Measurements from ENCODE around the gene FRS3.
A peak's percentile ranks its signal among the peaks of the same experiment; 100 is the strongest.

Gene FRS3

DNA sequence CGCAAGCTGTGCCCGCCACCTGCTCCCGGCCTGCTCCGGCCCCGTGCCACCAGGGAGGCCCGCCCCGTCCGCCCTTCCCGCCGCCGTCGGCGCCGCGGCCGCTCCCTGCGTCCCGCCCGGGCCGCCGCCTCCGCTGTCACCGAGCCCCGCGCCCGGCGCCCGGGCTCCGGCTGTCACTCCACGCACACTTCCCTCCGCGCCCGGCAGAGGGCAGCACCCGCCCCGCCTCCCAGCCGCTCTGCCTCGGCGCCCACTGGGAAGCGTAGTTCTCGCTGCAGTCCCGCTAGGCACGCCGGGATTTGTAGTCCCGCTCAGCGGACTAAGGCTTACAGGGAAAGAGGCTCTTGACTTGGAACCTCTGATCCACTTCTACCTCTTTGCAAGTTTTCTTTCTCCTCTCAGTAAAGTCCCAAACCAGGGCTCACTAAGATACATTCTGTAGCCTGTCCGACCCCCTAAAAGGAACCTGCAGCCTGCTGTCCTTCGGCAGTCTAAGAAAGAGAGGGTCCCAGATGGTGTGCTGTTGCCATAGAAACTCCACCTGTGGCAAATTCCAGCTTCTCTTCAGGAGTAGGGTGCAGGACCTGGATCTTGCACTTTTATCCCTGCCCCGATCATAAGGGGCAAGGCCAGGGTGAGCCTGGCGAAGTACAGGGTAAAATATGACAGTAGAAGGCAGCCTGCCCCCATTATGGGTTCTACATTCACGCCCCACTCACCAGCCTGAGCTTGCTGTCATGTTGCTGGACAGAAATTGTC lies 44.1 kb downstream of the FRS3 start, which contains the start of gene TFEB:
TSS of gene TFEB (minus strand) at position 182 of the 759 bp plus-strand sequence. CDS start 44,395 bp downstream, outside the sequence.
- no peak for TF ChIP-seq ZNF274 (IDR thresholded peaks at IDR 0.05; ENCODE audit: low read depth, low read length)
- H3K4me3 ChIP-seq (ENCODE audit: low read length), result peak within 1 kb of the TSS; percentile 69

DNA sequence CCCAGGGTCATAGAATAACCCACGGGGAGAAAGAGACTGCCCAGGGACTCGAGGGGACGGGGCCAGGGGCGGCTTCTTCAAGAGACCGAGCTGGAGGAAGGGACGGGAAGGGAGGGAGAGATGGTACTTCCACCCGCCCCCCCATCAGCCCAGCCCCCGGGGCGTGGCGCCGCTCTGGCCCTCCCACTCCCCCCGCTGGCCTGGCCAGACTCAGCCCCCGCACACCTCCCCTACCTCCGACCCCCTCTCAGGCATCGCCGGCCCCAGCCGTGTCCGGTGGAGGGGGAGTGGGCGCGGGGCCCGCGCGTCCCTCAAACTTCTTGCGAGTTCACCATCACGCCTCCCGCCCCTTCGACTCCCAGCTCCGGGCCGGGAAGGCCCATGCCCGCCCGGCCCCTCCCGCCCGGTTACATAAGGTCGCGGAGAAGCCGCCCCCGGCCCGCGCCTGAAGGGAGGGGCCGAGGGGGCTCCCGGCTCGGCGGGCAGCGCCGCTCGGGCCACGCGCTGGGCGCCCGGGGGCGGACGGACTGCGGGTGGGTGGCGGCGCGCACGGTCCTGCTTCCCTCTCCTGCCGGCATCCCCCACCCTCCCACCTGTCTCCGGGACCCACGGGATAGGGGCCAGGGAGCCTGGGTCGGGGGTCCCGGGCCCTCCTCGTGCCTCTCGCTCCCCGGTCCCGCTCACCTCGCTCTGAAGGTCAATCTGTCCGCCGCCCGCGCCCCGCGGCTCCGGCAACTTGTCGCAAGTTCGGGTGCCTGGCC lies 44.9 kb downstream of the FRS3 start:
- H3K4me3 ChIP-seq (ENCODE audit: low read length), result peak overlapping the region; percentile 69
- no peak for TF ChIP-seq ZNF274 (IDR thresholded peaks at IDR 0.05; ENCODE audit: low read depth, low read length)

DNA sequence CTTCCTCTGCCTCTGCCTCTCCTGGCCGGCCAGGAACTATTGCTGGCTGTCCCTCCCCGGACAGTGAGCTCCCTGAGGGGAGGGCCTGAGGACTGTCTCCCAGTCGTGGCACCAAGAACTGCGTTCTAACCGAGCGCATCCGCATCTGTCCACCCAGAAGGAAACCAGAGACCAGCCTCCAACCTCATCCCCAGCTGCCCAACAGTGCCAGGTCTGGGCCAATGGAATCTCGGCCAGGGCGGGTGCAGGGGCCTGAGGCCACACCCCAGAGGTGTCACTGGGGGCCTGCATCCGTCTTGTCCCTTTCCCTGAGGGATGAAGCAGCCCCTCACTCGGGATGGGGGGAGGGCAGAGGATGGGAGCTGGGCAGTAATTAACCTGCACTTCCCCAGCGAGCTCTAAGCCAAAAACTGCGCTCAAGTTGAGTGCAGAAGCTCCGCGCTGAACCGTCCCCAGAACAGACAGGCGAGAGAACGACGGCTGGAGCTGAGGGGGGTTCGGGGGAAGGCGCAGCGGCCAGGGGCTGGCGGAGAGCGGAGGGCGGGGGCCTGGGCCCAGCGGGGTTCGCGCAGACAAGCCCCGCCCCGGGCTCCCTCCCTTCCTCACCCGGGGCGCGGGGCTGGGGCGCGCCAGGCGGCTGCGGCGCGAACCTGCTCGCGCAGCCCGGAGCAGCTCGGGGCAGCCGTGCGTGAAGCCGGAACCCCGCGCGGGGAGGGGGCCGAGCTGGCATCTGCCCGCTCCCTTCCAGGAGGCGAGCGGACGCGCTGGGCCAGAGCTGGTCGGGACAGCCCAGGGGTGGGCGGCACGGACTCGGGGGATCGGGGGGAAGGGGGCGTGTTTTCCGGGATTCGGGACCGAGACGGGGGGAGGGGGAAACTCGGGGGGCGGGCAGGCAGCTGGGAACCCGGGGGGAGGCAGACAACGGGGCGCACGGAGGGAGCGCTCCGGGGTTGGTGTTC lies 45.7 kb downstream of the FRS3 start:
- peak overlapping the region; percentile 69 for H3K4me3 ChIP-seq (ENCODE audit: low read length)
- TF ChIP-seq ZNF274 (IDR thresholded peaks at IDR 0.05; ENCODE audit: low read depth, low read length), result no peak

DNA sequence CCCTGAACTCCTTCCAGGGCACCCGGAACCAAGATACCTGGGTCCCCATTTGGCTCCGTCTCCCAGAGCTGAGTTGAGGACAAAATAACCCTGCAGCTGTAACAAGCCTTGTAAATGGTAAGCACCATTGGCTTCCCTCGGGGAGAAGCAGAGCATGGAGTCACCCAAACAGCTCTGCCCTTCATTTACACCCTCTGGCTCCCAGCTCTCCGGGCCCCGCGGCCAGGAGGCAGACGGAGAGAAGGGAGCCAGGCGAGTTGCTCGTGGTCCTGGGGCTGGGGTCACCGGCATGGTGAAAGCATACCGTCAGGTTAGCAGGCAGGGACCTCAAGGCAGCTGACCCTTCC lies 46.4 kb downstream of the FRS3 start:
- no peak for TF ChIP-seq ZNF274 (IDR thresholded peaks at IDR 0.05; ENCODE audit: low read depth, low read length)
- peak overlapping the region; percentile 69; the same call in 1 of the 2 replicates for H3K4me3 ChIP-seq (ENCODE audit: low read length)

DNA sequence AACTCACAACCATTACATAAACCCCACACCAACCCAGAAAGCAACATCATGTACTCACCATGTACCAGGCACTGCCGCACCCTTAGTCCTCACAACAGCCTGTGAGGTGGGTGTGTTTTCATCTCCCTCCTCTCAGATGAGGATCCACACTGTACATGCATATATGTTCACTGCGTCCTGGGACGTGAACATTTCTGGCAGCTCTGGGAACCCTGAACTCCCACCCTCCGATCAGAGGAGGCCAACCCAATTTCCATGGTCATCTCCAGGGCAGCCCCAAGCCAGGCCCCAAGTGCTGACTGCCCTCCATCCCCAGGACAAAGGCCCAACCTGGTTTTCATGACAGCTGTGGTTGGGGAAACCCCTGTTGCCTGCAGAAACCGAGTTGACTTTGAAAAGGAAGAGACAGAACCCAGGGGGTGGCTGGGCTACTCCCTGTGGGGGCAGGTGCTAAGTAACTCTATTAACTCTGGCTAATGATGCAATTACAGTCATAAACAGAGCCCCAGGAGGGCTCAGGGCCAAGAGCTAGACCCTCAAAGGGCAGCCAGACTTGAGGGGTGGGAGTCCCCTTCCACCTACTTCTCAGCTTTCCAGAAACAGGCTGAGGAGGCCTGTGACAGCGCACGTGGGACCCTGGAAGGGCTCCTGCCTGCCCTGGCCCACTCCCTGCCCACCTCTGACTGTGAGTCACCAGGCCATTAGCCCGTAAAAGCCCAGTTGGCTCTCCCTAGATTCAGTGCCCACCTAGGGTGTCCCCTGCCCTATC lies 46.9 kb downstream of the FRS3 start:
- no peak for TF ChIP-seq ZNF274 (IDR thresholded peaks at IDR 0.05; ENCODE audit: low read depth, low read length)
- peak overlapping the region; percentile 69 for H3K4me3 ChIP-seq (ENCODE audit: low read length)

DNA sequence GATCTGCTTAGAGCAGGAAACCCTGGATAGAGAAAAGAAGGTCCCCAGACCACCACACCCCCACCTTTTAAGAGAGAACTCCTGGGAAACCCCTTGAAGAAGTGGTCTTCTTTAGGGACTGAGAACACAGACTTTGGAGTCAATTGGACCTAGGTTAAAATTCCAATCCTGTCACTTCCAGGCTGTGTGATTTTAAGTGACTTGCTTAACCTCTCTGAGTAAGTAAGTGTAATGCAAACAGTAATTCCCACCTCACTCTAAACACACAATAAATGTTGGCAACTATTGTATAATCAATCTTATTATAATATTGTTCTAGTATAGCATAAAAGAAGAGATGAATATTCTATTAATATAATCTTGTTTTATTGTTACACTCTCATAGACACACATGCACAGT lies 47.6 kb downstream of the FRS3 start:
- no peak for TF ChIP-seq ZNF274 (IDR thresholded peaks at IDR 0.05; ENCODE audit: low read depth, low read length)
- peak overlapping the region; percentile 69 for H3K4me3 ChIP-seq (ENCODE audit: low read length)

DNA sequence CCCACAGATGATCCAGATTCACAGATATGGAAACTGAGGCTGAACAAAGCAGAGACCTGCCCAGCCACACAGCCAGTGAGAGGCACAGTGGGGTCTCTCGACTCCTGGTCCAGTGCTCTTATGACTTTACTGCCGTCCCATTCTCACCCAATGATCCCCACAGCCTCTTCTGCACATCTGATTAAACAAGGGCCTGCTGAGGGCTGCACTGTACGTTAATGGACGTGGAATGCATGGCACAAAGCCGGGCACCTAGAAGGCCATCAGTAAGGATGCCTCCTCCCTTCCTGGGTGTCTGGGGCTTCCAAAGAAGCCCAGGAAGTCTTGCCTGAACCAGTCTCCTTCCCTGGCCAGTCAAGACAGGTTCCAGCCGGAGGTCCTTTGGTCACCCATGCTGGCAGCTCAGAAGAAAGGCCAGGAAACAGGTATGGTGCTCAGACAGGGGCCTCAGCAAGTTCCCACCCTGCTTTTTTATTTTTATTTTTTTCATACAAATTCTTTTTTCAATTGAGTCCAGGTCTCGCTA lies 48.1 kb downstream of the FRS3 start:
- no peak for TF ChIP-seq ZNF274 (IDR thresholded peaks at IDR 0.05; ENCODE audit: low read depth, low read length)

DNA sequence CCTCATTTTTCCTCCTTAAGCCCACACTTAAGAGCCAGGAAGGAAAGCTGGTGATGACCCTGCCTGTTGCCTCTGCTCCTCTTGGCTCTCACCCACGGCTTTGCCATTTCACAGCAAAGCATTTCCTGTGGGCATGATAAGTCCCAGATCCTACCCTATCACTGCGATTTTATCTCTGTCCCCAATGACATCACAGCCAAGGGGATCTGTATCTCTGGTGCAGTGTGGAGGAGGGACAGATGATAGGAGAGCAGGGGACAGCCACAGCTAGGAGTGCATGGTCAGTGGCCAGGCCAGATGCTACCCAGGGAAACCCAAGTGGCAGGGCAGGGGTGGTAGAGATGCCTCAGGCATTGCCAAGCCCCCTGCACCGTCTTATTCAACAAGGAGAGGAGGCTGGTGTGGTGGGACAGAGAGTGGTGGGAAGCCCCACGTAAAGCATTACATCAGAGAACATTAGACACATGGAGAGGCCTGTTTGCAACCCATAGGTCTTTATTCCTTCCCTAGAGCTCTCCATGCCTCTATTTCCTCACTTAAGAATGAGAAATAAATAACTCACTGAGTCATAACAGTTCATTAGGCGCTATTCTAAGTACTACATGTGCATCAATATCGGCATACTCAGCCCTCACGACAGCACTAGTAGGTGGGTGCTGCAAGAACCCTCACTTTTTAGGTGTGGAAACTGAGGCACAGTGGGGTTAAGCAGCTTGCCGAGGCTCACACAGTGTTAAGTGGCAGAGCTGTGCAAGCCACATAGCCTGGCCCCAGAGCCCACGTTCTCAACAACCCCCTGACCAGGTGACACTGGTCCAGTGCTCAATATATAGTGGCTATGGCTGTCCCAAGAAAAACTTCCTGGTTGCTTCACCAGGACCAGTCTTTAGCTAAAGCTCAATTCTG lies 48.9 kb downstream of the FRS3 start:
- no peak for TF ChIP-seq ZNF274 (IDR thresholded peaks at IDR 0.05; ENCODE audit: low read depth, low read length)
- peak overlapping the region; percentile 69; the same call in 1 of the 2 replicates for H3K4me3 ChIP-seq (ENCODE audit: low read length)

More for the DNA sequence above, 48.1 kb downstream of the FRS3 start:
- peak overlapping the region; percentile 69 for H3K4me3 ChIP-seq (ENCODE audit: low read length)

DNA sequence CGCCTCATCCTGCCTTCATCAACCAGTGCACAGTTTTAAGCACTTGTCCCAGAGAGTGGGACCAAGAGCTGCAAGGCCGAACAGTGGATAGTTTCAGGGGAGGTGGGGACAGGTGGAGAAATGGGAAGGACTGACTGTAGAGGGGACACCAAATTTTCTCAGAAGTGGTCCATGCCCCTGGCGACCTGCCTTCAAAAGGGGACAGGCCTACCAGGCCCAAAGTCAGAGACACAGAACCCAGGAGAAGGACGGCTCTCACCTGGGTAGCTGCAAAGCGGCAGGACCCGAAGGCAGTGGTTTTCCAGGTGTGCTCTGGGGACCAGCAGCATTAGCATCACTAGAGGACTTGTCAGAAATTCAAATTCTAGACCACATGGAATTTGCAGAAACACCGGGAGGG lies 50.1 kb downstream of the FRS3 start:
- H3K4me3 ChIP-seq (ENCODE audit: low read length), result no peak overlapping the region; the same call in 1 of the 2 replicates
- TF ChIP-seq ZNF274 (IDR thresholded peaks at IDR 0.05; ENCODE audit: low read depth, low read length), result no peak

DNA sequence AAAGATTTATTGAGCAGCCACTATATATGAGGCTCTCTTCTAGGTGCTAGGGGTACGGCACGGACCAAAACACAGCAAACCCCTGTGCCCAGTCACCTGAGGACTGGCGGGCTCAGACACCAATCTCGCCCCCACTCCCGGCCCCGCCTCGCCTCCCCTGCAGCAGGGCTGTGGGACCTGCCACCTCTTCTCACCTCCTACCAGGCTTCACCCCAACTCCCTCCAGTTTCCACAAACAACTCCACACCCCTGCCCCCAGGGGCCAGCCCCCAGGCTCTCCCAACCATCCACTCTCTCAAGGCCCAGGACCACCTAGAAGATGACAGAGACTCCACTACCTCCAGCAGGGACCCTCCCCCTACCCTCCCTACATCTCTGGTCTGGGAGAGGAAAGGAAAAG lies 50.7 kb downstream of the FRS3 start:
- no peak for TF ChIP-seq ZNF274 (IDR thresholded peaks at IDR 0.05; ENCODE audit: low read depth, low read length)
- H3K4me3 ChIP-seq (ENCODE audit: low read length), result no peak overlapping the region

DNA sequence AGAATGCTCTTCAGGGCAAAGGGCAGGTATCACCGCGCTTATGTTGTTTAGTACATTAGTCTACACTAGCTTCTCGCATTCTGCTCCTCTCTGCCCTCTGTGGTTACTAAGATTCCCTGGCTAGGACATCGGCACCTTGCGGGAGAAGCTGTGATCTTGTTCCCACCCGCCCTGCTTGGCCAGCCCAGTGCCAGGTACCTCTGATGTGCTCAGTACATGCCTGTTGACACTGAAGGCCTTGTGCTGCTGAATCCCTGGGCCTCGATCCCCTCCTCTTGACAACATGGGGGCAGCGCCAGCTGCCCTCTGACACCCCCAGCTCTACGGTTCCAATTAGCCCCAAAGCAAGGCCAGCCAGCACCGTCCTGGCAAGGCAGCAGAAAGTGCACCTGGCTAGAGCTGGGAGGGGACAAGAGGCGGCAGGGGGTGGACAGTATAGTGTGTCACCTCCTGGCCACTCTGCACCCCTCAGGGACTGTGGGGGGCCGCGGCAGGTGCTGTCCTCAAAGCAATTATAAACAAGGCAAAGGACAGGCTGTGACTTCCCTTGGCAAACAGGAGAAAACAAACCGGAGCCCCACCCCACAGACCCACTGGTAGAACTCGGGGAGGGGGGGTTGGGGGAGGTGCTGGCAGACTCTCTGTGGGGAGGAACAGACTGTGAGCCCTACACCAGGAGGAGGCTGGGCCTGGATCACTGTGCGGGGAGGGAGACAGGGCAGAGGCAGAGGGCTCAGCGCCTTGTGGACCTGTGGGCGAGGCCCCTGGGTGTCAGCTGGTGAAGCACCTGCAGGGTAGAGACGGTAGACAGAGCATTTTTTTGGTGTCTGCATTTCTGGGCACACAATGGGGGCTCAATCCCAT lies 51.4 kb downstream of the FRS3 start:
- no peak for TF ChIP-seq ZNF274 (IDR thresholded peaks at IDR 0.05; ENCODE audit: low read depth, low read length)
- no peak overlapping the region for H3K4me3 ChIP-seq (ENCODE audit: low read length)

Measured in GM08714 (cell line).